OCI-LY1 (cell line): ENCODE results near the gene PDE11A.

Experiments
- EZH2 ChIP-seq: fragments of 200-600 bp; sonication (generic), shearing (Covaris generic); IDR thresholded peaks from 2 replicates; pipeline ENCODE4 v1.8.0; 2017; ENCODE audit warnings: borderline replicate concordance, mixed run types, mild to moderate bottlenecking, antibody characterized with exemption, low read length, moderate library complexity, mixed read lengths
- TF ChIP-seq, protein P1 (sequence below): fragments of 200-600 bp; sonication (generic), shearing (Covaris generic); IDR thresholded peaks from 2 replicates; pipeline ENCODE4 v1.5.1; 2017; ENCODE audit warnings: mild to moderate bottlenecking, antibody characterized with exemption, low read length, moderate library complexity, mixed read lengths

DNA sequence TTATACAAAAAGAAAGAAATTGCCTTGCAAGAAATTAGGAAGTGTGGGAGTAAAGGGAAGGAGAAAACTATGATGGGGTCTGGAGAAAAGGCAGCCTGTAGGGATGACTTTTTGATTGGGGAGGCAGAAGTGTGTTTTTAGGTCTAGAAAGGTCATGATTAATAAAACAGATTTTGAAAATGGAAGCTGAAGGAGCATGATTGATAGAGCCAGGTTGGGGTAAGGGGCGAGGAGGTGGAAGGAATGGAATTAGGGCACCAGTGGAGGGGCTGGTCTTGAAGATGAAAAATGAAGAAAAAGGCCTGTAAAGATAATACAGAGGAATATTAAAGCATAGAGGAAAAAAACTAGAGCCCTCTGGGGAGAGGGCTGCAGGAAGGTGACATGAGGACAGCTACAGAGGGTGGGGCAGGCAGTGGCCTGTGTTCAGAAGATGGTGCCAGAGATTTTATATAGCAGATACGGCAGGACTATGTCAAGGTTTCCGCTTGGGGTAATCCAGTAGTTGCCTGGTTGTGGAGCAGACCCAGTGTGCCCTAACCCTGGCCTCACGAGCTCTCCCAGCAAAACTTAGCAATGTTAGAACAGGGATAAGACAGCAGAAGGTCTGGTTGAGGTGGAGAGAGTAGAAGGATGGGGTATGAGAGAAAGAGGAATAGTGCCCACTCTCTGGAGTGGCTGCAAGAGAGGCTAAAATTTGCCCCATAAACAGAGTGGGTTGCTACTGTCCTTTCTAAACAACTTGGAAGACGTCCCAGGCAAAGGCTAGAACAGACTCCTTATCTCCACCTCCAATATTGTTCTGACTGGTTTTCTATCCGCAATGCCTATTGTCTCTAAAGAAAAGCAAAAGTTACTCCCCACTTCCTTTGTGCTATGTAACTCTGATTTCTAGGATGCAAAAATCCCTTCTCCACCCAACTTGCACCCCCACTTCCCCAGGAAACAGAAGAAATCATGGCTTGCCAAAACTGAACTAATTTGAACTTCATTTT, 392.7 kb downstream of the PDE11A start:
- TF ChIP-seq, protein P1, sequence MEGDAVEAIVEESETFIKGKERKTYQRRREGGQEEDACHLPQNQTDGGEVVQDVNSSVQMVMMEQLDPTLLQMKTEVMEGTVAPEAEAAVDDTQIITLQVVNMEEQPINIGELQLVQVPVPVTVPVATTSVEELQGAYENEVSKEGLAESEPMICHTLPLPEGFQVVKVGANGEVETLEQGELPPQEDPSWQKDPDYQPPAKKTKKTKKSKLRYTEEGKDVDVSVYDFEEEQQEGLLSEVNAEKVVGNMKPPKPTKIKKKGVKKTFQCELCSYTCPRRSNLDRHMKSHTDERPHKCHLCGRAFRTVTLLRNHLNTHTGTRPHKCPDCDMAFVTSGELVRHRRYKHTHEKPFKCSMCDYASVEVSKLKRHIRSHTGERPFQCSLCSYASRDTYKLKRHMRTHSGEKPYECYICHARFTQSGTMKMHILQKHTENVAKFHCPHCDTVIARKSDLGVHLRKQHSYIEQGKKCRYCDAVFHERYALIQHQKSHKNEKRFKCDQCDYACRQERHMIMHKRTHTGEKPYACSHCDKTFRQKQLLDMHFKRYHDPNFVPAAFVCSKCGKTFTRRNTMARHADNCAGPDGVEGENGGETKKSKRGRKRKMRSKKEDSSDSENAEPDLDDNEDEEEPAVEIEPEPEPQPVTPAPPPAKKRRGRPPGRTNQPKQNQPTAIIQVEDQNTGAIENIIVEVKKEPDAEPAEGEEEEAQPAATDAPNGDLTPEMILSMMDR: no peak
- TF ChIP-seq EZH2: no peak
